ENCODE measurements around the gene PRMT7. TPM values are rescaled to one million over a fixed set of nuclear protein-coding genes. Genes with fewer than 3 reads are reported as not detected.

The PRMT7 gene
- total RNA-seq, 1 experiment from 2014 or later: 59.3 TPM

DNA sequence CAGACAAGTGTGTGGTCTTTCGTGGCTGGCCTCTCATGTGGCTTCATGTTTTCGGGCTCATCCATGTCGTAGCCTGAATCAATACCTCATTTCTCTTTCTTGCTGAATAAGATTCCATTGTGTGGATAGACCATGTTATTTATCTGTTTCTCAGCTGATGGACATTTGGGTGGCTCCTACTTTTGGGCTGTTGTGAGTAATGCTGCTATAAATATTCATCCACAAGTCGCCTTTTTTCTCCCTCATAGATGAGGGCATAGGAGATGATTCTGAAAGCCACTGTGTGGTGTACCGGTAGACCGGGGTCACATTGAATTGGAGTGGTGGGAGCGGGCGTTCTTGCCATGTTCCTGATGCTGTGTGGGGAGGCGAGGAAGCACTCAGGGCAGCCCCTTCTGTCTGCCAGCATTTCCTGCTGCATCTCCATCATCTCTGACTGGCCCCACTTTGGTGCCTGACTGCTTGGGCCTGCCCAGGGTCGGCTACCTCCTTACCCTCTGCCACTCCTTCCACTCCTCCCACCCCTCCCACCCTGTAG, 40.1 kb downstream of the PRMT7 start:
- Mint-ChIP-seq H3K9me3 (no peaks in the 10 kb centered on the region), H3K27ac (no peak overlapping the region), H3K4me3 (no peak overlapping the region), H3K36me3 (peaks cover 35% of the 10 kb centered on the region), H3K4me1 (no peaks in the 10 kb centered on the region), H3K27me3 (ENCODE audit: low read depth) (no peaks in the 10 kb centered on the region)
- ATAC-seq: no peak
- no peak for TF ChIP-seq IRF2 (CRISPR knock-in tag; IDR thresholded peaks at IDR 0.05; ENCODE audit: borderline replicate concordance, low read depth)
- no peak for TF ChIP-seq ATF3 (CRISPR knock-in tag; conservative IDR thresholded peaks at IDR 0.05)
- TF ChIP-seq, protein P1, sequence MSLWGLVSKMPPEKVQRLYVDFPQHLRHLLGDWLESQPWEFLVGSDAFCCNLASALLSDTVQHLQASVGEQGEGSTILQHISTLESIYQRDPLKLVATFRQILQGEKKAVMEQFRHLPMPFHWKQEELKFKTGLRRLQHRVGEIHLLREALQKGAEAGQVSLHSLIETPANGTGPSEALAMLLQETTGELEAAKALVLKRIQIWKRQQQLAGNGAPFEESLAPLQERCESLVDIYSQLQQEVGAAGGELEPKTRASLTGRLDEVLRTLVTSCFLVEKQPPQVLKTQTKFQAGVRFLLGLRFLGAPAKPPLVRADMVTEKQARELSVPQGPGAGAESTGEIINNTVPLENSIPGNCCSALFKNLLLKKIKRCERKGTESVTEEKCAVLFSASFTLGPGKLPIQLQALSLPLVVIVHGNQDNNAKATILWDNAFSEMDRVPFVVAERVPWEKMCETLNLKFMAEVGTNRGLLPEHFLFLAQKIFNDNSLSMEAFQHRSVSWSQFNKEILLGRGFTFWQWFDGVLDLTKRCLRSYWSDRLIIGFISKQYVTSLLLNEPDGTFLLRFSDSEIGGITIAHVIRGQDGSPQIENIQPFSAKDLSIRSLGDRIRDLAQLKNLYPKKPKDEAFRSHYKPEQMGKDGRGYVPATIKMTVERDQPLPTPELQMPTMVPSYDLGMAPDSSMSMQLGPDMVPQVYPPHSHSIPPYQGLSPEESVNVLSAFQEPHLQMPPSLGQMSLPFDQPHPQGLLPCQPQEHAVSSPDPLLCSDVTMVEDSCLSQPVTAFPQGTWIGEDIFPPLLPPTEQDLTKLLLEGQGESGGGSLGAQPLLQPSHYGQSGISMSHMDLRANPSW (CRISPR knock-in tag; conservative IDR thresholded peaks at IDR 0.05; ENCODE audit: low read depth): no peak
- no peak for TF ChIP-seq ZNF532 (CRISPR knock-in tag; IDR thresholded peaks at IDR 0.05; ENCODE audit: borderline replicate concordance)
- TF ChIP-seq CREM (CRISPR knock-in tag; IDR thresholded peaks at IDR 0.05): no peak
- CTCF ChIA-PET: no interaction called here
- POLR2A ChIA-PET: no interaction called here
- no peak for DNase-seq (ENCODE audit: low spot score)

DNA sequence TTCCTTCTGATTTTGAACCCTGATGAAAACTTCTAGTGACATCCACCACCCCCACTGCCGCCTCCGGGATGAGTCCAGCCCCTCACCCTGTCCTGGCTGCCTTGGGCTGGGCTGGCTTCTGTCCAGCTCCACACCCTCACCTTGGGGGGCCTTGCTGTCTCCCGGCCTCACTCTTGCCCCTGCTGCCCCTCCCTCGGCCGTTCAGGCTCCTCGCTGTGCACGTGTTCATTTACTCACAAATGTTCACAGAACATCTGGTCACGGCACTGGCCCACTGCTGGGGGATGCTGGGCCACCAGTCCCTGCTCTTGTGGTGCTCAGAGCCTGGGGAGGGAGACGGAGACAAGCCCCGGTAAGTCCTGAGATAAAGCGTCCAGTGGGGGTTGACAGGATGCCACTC, 40.6 kb downstream of the PRMT7 start:
- no peaks in the 10 kb centered on the region for H3K27me3 Mint-ChIP-seq (ENCODE audit: low read depth)
- POLR2A ChIA-PET: no interaction called here
- no peak overlapping the region for H3K4me3 Mint-ChIP-seq
- CTCF ChIA-PET: no interaction called here
- no peak for DNase-seq (ENCODE audit: low spot score)
- no peaks in the 10 kb centered on the region for H3K4me1 Mint-ChIP-seq
- H3K27ac Mint-ChIP-seq: no peak overlapping the region
- H3K36me3 Mint-ChIP-seq: peaks cover 33% of the 10 kb centered on the region
- H3K9me3 Mint-ChIP-seq: no peaks in the 10 kb centered on the region
- TF ChIP-seq USF2 (CRISPR knock-in tag; IDR thresholded peaks at IDR 0.05) (no peak), ZNF671 (CRISPR knock-in tag; IDR thresholded peaks at IDR 0.05) (no peak), MXD4 (CRISPR knock-in tag; IDR thresholded peaks at IDR 0.05; ENCODE audit: borderline replicate concordance) (no peak), TEAD1 (CRISPR knock-in tag; IDR thresholded peaks at IDR 0.05) (no peak), USF1 (CRISPR knock-in tag; IDR thresholded peaks at IDR 0.05) (no peak), ZNF317 (CRISPR knock-in tag; IDR thresholded peaks at IDR 0.05; ENCODE audit: borderline replicate concordance, low read depth) (no peak), GABPB1 (CRISPR knock-in tag; IDR thresholded peaks at IDR 0.05) (no peak), IRF2 (CRISPR knock-in tag; IDR thresholded peaks at IDR 0.05; ENCODE audit: borderline replicate concordance, low read depth) (no peak), ELF4 (CRISPR knock-in tag; IDR thresholded peaks at IDR 0.05; ENCODE audit: low read depth) (no peak), SMAD3 (CRISPR knock-in tag; IDR thresholded peaks at IDR 0.05; ENCODE audit: borderline replicate concordance) (no peak), CREM (CRISPR knock-in tag; IDR thresholded peaks at IDR 0.05) (no peak), RORB (CRISPR knock-in tag; IDR thresholded peaks at IDR 0.05) (no peak), HMGA2 (CRISPR knock-in tag; IDR thresholded peaks at IDR 0.05) (no peak), RELA (CRISPR knock-in tag; IDR thresholded peaks at IDR 0.05; ENCODE audit: borderline replicate concordance) (no peak), E2F4 (CRISPR knock-in tag; IDR thresholded peaks at IDR 0.05; ENCODE audit: borderline replicate concordance, low read depth) (no peak), E2F5 (CRISPR knock-in tag; IDR thresholded peaks at IDR 0.05) (no peak)
- TF ChIP-seq, protein P2, sequence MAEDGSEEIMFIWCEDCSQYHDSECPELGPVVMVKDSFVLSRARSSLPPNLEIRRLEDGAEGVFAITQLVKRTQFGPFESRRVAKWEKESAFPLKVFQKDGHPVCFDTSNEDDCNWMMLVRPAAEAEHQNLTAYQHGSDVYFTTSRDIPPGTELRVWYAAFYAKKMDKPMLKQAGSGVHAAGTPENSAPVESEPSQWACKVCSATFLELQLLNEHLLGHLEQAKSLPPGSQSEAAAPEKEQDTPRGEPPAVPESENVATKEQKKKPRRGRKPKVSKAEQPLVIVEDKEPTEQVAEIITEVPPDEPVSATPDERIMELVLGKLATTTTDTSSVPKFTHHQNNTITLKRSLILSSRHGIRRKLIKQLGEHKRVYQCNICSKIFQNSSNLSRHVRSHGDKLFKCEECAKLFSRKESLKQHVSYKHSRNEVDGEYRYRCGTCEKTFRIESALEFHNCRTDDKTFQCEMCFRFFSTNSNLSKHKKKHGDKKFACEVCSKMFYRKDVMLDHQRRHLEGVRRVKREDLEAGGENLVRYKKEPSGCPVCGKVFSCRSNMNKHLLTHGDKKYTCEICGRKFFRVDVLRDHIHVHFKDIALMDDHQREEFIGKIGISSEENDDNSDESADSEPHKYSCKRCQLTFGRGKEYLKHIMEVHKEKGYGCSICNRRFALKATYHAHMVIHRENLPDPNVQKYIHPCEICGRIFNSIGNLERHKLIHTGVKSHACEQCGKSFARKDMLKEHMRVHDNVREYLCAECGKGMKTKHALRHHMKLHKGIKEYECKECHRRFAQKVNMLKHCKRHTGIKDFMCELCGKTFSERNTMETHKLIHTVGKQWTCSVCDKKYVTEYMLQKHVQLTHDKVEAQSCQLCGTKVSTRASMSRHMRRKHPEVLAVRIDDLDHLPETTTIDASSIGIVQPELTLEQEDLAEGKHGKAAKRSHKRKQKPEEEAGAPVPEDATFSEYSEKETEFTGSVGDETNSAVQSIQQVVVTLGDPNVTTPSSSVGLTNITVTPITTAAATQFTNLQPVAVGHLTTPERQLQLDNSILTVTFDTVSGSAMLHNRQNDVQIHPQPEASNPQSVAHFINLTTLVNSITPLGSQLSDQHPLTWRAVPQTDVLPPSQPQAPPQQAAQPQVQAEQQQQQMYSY (CRISPR knock-in tag; IDR thresholded peaks at IDR 0.05): no peak
- ATAC-seq: no peak
